ENCODE data around the gene ISYNA1.

- TF ChIP-seq CTCF (IDR thresholded peaks at IDR 0.05 in 2 of 3, conservative IDR thresholded peaks at IDR 0.05 in 1 of 3; ENCODE audit: control insufficient read depth in 2 of 3, extremely low read depth in 1 of 3, insufficient read depth in 1 of 3, low read depth in 3 of 3, low read length in 3 of 3) (no peak), CBX3 (IDR thresholded peaks at IDR 0.05; ENCODE audit: borderline replicate concordance, low read depth) (no peak), NRF1 (conservative IDR thresholded peaks at IDR 0.05; ENCODE audit: low read depth, low read length) (no peak), POLR2A (IDR thresholded peaks at IDR 0.05; ENCODE audit: low read depth, low read length) (no peak), FOXK2 (IDR thresholded peaks at IDR 0.05) (no peak), CREB1 (IDR thresholded peaks at IDR 0.05; ENCODE audit: low read depth) (no peak), PAX5 (IDR thresholded peaks at IDR 0.05; ENCODE audit: borderline replicate concordance, low read depth, low read length) (no peak), EP300 (IDR thresholded peaks at IDR 0.05; ENCODE audit: borderline replicate concordance in 1 of 2, control insufficient read depth in 1 of 2, low read depth in 2 of 2, low read length in 2 of 2) (no peak), KDM1A (IDR thresholded peaks at IDR 0.05; ENCODE audit: borderline replicate concordance) (no peak), NR2C1 (IDR thresholded peaks at IDR 0.05) (no peak), ASH2L (IDR thresholded peaks at IDR 0.05; ENCODE audit: borderline replicate concordance, low read depth) (no peak), MTA3 (IDR thresholded peaks at IDR 0.05; ENCODE audit: borderline replicate concordance, low read length) (no peak), CEBPB (IDR thresholded peaks at IDR 0.05; ENCODE audit: borderline replicate concordance in 1 of 2, low read depth in 2 of 2, low read length in 2 of 2) (no peak), REST (IDR thresholded peaks at IDR 0.05; ENCODE audit: low read depth, low read length) (no peak)
Observed at GRCh38 chr19:18486746-18487145, 48.8 kb upstream of the ISYNA1 start.
